SU-DHL-6 (cell line): ENCODE data around the gene TBKBP1.

Experiments
- EZH2phosphoT487 ChIP-seq: fragments of 200-600 bp; sonication (generic), shearing (Covaris generic); conservative IDR thresholded peaks from 2 replicates; pipeline ENCODE4 v1.6.1; 2018; ENCODE audit warnings: mild to moderate bottlenecking, antibody characterized with exemption, low read length, moderate library complexity, mixed read lengths
- TF ChIP-seq, protein P1 (sequence below): fragments of 200-600 bp; sonication (generic); IDR thresholded peaks from one replicate; pipeline ENCODE4 v1.5.1; 2017; ENCODE audit warnings: antibody characterized with exemption, mild to moderate bottlenecking, low read length, moderate library complexity; ENCODE audit not compliant: insufficient read depth, poor library complexity, severe bottlenecking

DNA sequence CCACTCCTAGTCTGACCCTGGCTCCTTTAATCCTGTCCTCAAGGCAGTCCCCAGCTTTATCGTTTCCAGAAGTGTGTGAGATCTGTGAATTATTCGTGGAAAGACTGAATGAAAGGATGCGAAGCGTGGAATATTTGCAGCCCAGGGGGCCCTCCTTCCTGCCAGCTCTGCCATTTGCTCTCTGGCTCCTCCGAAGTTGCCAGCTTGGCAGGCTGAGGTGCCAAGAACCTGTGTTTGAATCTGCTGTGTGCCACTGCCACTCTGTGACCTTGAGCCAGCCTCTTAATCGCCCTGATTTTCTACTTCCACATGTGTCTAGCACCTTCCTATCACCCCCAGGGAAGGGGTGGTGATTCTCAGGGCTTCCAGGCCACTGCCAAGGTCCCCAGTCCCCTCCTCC, 10.8 kb downstream of the TBKBP1 start:
- no peak for TF ChIP-seq EZH2phosphoT487
- TF ChIP-seq, protein P1, sequence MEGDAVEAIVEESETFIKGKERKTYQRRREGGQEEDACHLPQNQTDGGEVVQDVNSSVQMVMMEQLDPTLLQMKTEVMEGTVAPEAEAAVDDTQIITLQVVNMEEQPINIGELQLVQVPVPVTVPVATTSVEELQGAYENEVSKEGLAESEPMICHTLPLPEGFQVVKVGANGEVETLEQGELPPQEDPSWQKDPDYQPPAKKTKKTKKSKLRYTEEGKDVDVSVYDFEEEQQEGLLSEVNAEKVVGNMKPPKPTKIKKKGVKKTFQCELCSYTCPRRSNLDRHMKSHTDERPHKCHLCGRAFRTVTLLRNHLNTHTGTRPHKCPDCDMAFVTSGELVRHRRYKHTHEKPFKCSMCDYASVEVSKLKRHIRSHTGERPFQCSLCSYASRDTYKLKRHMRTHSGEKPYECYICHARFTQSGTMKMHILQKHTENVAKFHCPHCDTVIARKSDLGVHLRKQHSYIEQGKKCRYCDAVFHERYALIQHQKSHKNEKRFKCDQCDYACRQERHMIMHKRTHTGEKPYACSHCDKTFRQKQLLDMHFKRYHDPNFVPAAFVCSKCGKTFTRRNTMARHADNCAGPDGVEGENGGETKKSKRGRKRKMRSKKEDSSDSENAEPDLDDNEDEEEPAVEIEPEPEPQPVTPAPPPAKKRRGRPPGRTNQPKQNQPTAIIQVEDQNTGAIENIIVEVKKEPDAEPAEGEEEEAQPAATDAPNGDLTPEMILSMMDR, result no peak
